Stimulated activated CD4-positive, alpha-beta T cell treated with anti-CD3 and anti-CD28 coated beads, Interleukin-1b, Interleukin-23, amount 100 ng/mL, for 24 hours (primary cell): Measurements from ENCODE around the gene METTL3.
"Not testable (repeated sequence)": the region's sequence is repeated elsewhere in the genome, so short reads cannot be mapped to it uniquely, and the experiment has no call there.

ENCODE experiments used
- DNase-seq, 4 experiments: peaks; one replicate each; pipeline ENCODE4 v3.0.0-alpha.2; 2020; ENCODE audit warnings: low read depth in 4 of 4, low spot score in 1 of 4

METTL3 gene

GRCh38 chr14:21510735-21511657 lies at the start of gene METTL3:
TSS of gene METTL3 (minus strand) at chr14:21511340. CDS start at chr14:21511223, 117 bp downstream.
- peak; percentile 75 to 85 (median 82) for DNase-seq

- DNase-seq = no peak
These were observed 47.6 kb upstream of the METTL3 start for GRCh38 chr14:21558703-21559170.

- peak; percentile 52 to 80 (median 59) for DNase-seq
These were observed 46.2 kb upstream of the METTL3 start for GRCh38 chr14:21557084-21557901.

GRCh38 chr14:21556378-21557083 lies 45.4 kb upstream of the METTL3 start:
- no peak for DNase-seq

- DNase-seq = no peak
These were observed 42.1 kb upstream of the METTL3 start for GRCh38 chr14:21553266-21553665.

- not testable (repeated sequence) for DNase-seq
These were observed 33.4 kb upstream of the METTL3 start for GRCh38 chr14:21544588-21544987.

GRCh38 chr14:21543963-21544362 lies 32.8 kb upstream of the METTL3 start:
- DNase-seq = no peak

- no peak for DNase-seq
These were observed 32.4 kb upstream of the METTL3 start for GRCh38 chr14:21543521-21543960.

GRCh38 chr14:21541413-21542074 lies 30.4 kb upstream of the METTL3 start:
- no peak for DNase-seq

- no peak for DNase-seq
These were observed 28.2 kb upstream of the METTL3 start for GRCh38 chr14:21539189-21539940.

GRCh38 chr14:21537090-21537424 lies 25.9 kb upstream of the METTL3 start:
- DNase-seq = no peak

GRCh38 chr14:21536418-21537089 lies 25.4 kb upstream of the METTL3 start:
- DNase-seq = no peak

GRCh38 chr14:21535545-21536417 lies 24.6 kb upstream of the METTL3 start:
- no peak for DNase-seq

- no peak for DNase-seq
These were observed 23.4 kb upstream of the METTL3 start for GRCh38 chr14:21534576-21534975.

GRCh38 chr14:21533294-21533693 lies 22.2 kb upstream of the METTL3 start:
- DNase-seq = no peak

- DNase-seq = no peak
These were observed 18.4 kb upstream of the METTL3 start for GRCh38 chr14:21529515-21529914.

GRCh38 chr14:21528381-21529348 lies 17.5 kb upstream of the METTL3 start:
- no peak for DNase-seq
